Measurements from ENCODE around the gene SPEF2. TPM values are rescaled to one million over a fixed set of nuclear protein-coding genes. Genes with fewer than 3 reads are reported as not detected.

SPEF2 gene
- total and polyA plus RNA-seq, 4 donors: 0.42 to 4.5 (median 2.1) TPM

- DNase-seq (ENCODE audit: low spot score): no peak
Observed at GRCh38 chr5:35781181-35781790, 163.6 kb downstream of the SPEF2 start.

GRCh38 chr5:35783551-35783950 lies 165.9 kb downstream of the SPEF2 start:
- no peak overlapping the region for H3K4me3 ChIP-seq (ENCODE audit: low read depth in 1 of 3, low read length in 3 of 3)
- no peak for TF ChIP-seq JUND (IDR thresholded peaks at IDR 0.05)
- TF ChIP-seq, protein P1, sequence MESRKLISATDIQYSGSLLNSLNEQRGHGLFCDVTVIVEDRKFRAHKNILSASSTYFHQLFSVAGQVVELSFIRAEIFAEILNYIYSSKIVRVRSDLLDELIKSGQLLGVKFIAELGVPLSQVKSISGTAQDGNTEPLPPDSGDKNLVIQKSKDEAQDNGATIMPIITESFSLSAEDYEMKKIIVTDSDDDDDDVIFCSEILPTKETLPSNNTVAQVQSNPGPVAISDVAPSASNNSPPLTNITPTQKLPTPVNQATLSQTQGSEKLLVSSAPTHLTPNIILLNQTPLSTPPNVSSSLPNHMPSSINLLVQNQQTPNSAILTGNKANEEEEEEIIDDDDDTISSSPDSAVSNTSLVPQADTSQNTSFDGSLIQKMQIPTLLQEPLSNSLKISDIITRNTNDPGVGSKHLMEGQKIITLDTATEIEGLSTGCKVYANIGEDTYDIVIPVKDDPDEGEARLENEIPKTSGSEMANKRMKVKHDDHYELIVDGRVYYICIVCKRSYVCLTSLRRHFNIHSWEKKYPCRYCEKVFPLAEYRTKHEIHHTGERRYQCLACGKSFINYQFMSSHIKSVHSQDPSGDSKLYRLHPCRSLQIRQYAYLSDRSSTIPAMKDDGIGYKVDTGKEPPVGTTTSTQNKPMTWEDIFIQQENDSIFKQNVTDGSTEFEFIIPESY (IDR thresholded peaks at IDR 0.05): no peak
- TF ChIP-seq, protein P2, sequence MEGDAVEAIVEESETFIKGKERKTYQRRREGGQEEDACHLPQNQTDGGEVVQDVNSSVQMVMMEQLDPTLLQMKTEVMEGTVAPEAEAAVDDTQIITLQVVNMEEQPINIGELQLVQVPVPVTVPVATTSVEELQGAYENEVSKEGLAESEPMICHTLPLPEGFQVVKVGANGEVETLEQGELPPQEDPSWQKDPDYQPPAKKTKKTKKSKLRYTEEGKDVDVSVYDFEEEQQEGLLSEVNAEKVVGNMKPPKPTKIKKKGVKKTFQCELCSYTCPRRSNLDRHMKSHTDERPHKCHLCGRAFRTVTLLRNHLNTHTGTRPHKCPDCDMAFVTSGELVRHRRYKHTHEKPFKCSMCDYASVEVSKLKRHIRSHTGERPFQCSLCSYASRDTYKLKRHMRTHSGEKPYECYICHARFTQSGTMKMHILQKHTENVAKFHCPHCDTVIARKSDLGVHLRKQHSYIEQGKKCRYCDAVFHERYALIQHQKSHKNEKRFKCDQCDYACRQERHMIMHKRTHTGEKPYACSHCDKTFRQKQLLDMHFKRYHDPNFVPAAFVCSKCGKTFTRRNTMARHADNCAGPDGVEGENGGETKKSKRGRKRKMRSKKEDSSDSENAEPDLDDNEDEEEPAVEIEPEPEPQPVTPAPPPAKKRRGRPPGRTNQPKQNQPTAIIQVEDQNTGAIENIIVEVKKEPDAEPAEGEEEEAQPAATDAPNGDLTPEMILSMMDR (IDR thresholded peaks at IDR 0.05; ENCODE audit: low read depth, low read length, missing input control): no peak
- no peak for TF ChIP-seq EGR1 (IDR thresholded peaks at IDR 0.05; ENCODE audit: low read depth in 2 of 2)
- no peak for TF ChIP-seq FOXA2 (IDR thresholded peaks at IDR 0.05)
- H3K4me1 ChIP-seq (ENCODE audit: control insufficient read depth in 4 of 4, insufficient read depth in 4 of 4, low read length in 3 of 4): no peaks in the 10 kb centered on the region
- H3K27ac ChIP-seq (ENCODE audit: low read depth in 1 of 2, low read length in 2 of 2): no peak overlapping the region
- no peaks in the 10 kb centered on the region for H3K36me3 ChIP-seq (ENCODE audit: control insufficient read depth in 4 of 4, insufficient read depth in 3 of 4, low read depth in 1 of 4, low read length in 3 of 4)
- 97% methylated on average over 1 of the region's 1 CpG for WGBS
- no peaks in the 10 kb centered on the region for H3K27me3 ChIP-seq (ENCODE audit: control insufficient read depth in 4 of 4, insufficient read depth in 4 of 4, low read length in 3 of 4)
- no peak overlapping the region for H3K9ac ChIP-seq (ENCODE audit: low read depth in 1 of 2, low read length in 2 of 2)
- no peaks in the 10 kb centered on the region for H3K9me3 ChIP-seq (ENCODE audit: control insufficient read depth in 4 of 4, low read length in 3 of 4)
- DNase-seq (ENCODE audit: low spot score): no peak

More at GRCh38 chr5:35781181-35781790, 163.6 kb downstream of the SPEF2 start:
- Histone ChIP-seq H3K9ac (ENCODE audit: low read depth in 1 of 2, low read length in 2 of 2) (no peak overlapping the region), H3K27ac (ENCODE audit: low read depth in 1 of 2, low read length in 2 of 2) (no peak overlapping the region), H3K36me3 (ENCODE audit: control insufficient read depth in 4 of 4, insufficient read depth in 3 of 4, low read depth in 1 of 4, low read length in 3 of 4) (no peaks in the 10 kb centered on the region), H3K9me3 (ENCODE audit: control insufficient read depth in 4 of 4, low read length in 3 of 4) (no peaks in the 10 kb centered on the region), H3K4me1 (ENCODE audit: control insufficient read depth in 4 of 4, insufficient read depth in 4 of 4, low read length in 3 of 4) (no peaks in the 10 kb centered on the region), H3K27me3 (ENCODE audit: control insufficient read depth in 4 of 4, insufficient read depth in 4 of 4, low read length in 3 of 4) (no peaks in the 10 kb centered on the region), H3K4me3 (ENCODE audit: low read depth in 1 of 3, low read length in 3 of 3) (no peak overlapping the region)
- peak in 1 of 2 donors; percentile 4 for TF ChIP-seq RXRA (IDR thresholded peaks at IDR 0.05)
- TF ChIP-seq, protein P3, sequence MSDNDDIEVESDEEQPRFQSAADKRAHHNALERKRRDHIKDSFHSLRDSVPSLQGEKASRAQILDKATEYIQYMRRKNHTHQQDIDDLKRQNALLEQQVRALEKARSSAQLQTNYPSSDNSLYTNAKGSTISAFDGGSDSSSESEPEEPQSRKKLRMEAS (IDR thresholded peaks at IDR 0.05): no peak
- peak; percentile 25 for TF ChIP-seq NR2F2 (IDR thresholded peaks at IDR 0.05)
- WGBS: 72% methylated on average over 3 of the region's 3 CpGs

DNA sequence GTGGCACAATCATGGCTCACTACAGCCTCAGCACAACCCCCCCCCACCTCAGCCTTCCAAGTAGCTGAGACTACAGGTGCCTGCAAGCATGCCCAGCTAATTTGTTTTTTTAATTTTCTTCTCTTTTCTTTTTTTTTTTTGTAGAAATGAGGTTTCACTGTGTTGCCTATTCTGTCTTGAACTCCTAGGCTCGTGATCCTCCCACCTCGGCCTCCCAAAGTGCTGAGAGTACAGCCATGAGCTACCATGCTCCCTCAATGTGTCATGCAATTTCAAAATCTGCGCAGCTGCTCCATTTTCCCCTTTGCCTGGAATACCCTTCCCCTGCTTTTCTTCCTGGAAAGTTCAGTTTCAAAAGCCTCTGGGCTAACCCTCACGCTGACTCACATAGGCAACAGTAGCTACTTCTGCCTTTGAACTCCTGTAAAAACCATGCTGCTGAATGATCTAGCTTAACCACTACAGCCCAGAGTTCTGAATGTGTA lies 168.0 kb downstream of the SPEF2 start:
- Histone ChIP-seq H3K27ac (ENCODE audit: low read depth in 1 of 2, low read length in 2 of 2) (no peak overlapping the region), H3K9ac (ENCODE audit: low read depth in 1 of 2, low read length in 2 of 2) (no peak overlapping the region), H3K4me3 (ENCODE audit: low read depth in 1 of 3, low read length in 3 of 3) (no peak overlapping the region), H3K36me3 (ENCODE audit: control insufficient read depth in 4 of 4, insufficient read depth in 3 of 4, low read depth in 1 of 4, low read length in 3 of 4) (no peaks in the 10 kb centered on the region), H3K4me1 (ENCODE audit: control insufficient read depth in 4 of 4, insufficient read depth in 4 of 4, low read length in 3 of 4) (no peaks in the 10 kb centered on the region), H3K27me3 (ENCODE audit: control insufficient read depth in 4 of 4, insufficient read depth in 4 of 4, low read length in 3 of 4) (no peaks in the 10 kb centered on the region), H3K9me3 (ENCODE audit: control insufficient read depth in 4 of 4, low read length in 3 of 4) (no peaks in the 10 kb centered on the region)
- 90% methylated on average over 4 of the region's 4 CpGs for WGBS
- TF ChIP-seq, protein P4, sequence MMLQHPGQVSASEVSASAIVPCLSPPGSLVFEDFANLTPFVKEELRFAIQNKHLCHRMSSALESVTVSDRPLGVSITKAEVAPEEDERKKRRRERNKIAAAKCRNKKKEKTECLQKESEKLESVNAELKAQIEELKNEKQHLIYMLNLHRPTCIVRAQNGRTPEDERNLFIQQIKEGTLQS (IDR thresholded peaks at IDR 0.05): no peak
- no peak for TF ChIP-seq FOXA1 (IDR thresholded peaks at IDR 0.05)
- TF ChIP-seq HNF4G (IDR thresholded peaks at IDR 0.05): no peak
- no peak for TF ChIP-seq FOXA2 (IDR thresholded peaks at IDR 0.05)
- no peak for TF ChIP-seq JUND (IDR thresholded peaks at IDR 0.05)
- TF ChIP-seq RXRA (IDR thresholded peaks at IDR 0.05): no peak
- TF ChIP-seq, protein P2 (IDR thresholded peaks at IDR 0.05; ENCODE audit: low read depth, low read length, missing input control): no peak
- TF ChIP-seq, protein P1 (IDR thresholded peaks at IDR 0.05): no peak
- no peak for TF ChIP-seq SP1 (IDR thresholded peaks at IDR 0.05)
- TF ChIP-seq, protein P3 (IDR thresholded peaks at IDR 0.05): no peak
- TF ChIP-seq HNF4A (conservative IDR thresholded peaks at IDR 0.05): no peak
- TF ChIP-seq EGR1 (IDR thresholded peaks at IDR 0.05; ENCODE audit: low read depth in 2 of 2): no peak
- DNase-seq (ENCODE audit: low spot score): no peak

Data from liver (tissue), 9 donors.